Measurements from ENCODE around the gene GZMA.
"Not testable (repeated sequence)": the region's sequence is repeated elsewhere in the genome, so short reads cannot be mapped to it uniquely, and the experiment has no call there.

GZMA gene

GRCh38 chr5:55073211-55073610 lies 29.2 kb upstream of the GZMA start:
- no peaks in the 10 kb centered on the region for H3K36me3 ChIP-seq (ENCODE audit: control insufficient read depth in 1 of 2, insufficient read depth in 2 of 2, low read length in 2 of 2)
- no peak overlapping the region for H3K27ac ChIP-seq (ENCODE audit: low read depth, low read length)

GRCh38 chr5:55081541-55081940 lies 20.9 kb upstream of the GZMA start:
- H3K27me3 ChIP-seq (ENCODE audit: control insufficient read depth in 1 of 2, insufficient read depth in 2 of 2, low read length in 2 of 2): no peaks in the 10 kb centered on the region

More at GRCh38 chr5:55073211-55073610, 29.2 kb upstream of the GZMA start:
- H3K9me3 ChIP-seq (ENCODE audit: control insufficient read depth in 1 of 2, low read length in 2 of 2): no peaks in the 10 kb centered on the region
- H3K9ac ChIP-seq (ENCODE audit: low read depth in 1 of 2, low read length in 2 of 2): no peak overlapping the region
- no peak overlapping the region for H3K4me3 ChIP-seq (ENCODE audit: low read depth in 1 of 2, low read length in 2 of 2)
- H3K27me3 ChIP-seq (ENCODE audit: control insufficient read depth in 1 of 2, insufficient read depth in 2 of 2, low read length in 2 of 2): no peaks in the 10 kb centered on the region
- H3K4me1 ChIP-seq (ENCODE audit: control insufficient read depth in 1 of 2, insufficient read depth in 2 of 2, low read length in 2 of 2): no peaks in the 10 kb centered on the region

GRCh38 chr5:55089301-55089700 lies 13.1 kb upstream of the GZMA start:
- H3K27me3 ChIP-seq (ENCODE audit: control insufficient read depth in 1 of 2, insufficient read depth in 2 of 2, low read length in 2 of 2); H3K9me3 ChIP-seq (ENCODE audit: control insufficient read depth in 1 of 2, low read length in 2 of 2); H3K27ac ChIP-seq (ENCODE audit: low read depth, low read length); H3K36me3 ChIP-seq (ENCODE audit: control insufficient read depth in 1 of 2, insufficient read depth in 2 of 2, low read length in 2 of 2); H3K4me3 ChIP-seq (ENCODE audit: low read depth in 1 of 2, low read length in 2 of 2); H3K9ac ChIP-seq (ENCODE audit: low read depth in 1 of 2, low read length in 2 of 2); H3K4me1 ChIP-seq (ENCODE audit: control insufficient read depth in 1 of 2, insufficient read depth in 2 of 2, low read length in 2 of 2): not testable (repeated sequence)

More at GRCh38 chr5:55081541-55081940, 20.9 kb upstream of the GZMA start:
- Histone ChIP-seq H3K36me3 (ENCODE audit: control insufficient read depth in 1 of 2, insufficient read depth in 2 of 2, low read length in 2 of 2) (no peaks in the 10 kb centered on the region), H3K9ac (ENCODE audit: low read depth in 1 of 2, low read length in 2 of 2) (no peak overlapping the region), H3K4me3 (ENCODE audit: low read depth in 1 of 2, low read length in 2 of 2) (no peak overlapping the region), H3K9me3 (ENCODE audit: control insufficient read depth in 1 of 2, low read length in 2 of 2) (no peaks in the 10 kb centered on the region), H3K4me1 (ENCODE audit: control insufficient read depth in 1 of 2, insufficient read depth in 2 of 2, low read length in 2 of 2) (no peaks in the 10 kb centered on the region), H3K27ac (ENCODE audit: low read depth, low read length) (no peak overlapping the region)

- not testable (repeated sequence) for H3K36me3 ChIP-seq (ENCODE audit: control insufficient read depth in 1 of 2, insufficient read depth in 2 of 2, low read length in 2 of 2); H3K4me3 ChIP-seq (ENCODE audit: low read depth in 1 of 2, low read length in 2 of 2); H3K4me1 ChIP-seq (ENCODE audit: control insufficient read depth in 1 of 2, insufficient read depth in 2 of 2, low read length in 2 of 2); H3K9me3 ChIP-seq (ENCODE audit: control insufficient read depth in 1 of 2, low read length in 2 of 2); H3K27me3 ChIP-seq (ENCODE audit: control insufficient read depth in 1 of 2, insufficient read depth in 2 of 2, low read length in 2 of 2); H3K9ac ChIP-seq (ENCODE audit: low read depth in 1 of 2, low read length in 2 of 2); H3K27ac ChIP-seq (ENCODE audit: low read depth, low read length)
Observed at GRCh38 chr5:55091011-55091410, 11.4 kb upstream of the GZMA start.

GRCh38 chr5:55096182-55096581 lies 6.3 kb upstream of the GZMA start:
- Histone ChIP-seq H3K36me3 (ENCODE audit: control insufficient read depth in 1 of 2, insufficient read depth in 2 of 2, low read length in 2 of 2) (no peaks in the 10 kb centered on the region), H3K9me3 (ENCODE audit: control insufficient read depth in 1 of 2, low read length in 2 of 2) (no peaks in the 10 kb centered on the region), H3K9ac (ENCODE audit: low read depth in 1 of 2, low read length in 2 of 2) (no peak overlapping the region), H3K4me1 (ENCODE audit: control insufficient read depth in 1 of 2, insufficient read depth in 2 of 2, low read length in 2 of 2) (peaks cover 0 to 6% of the 10 kb centered on the region in 2 donors), H3K27me3 (ENCODE audit: control insufficient read depth in 1 of 2, insufficient read depth in 2 of 2, low read length in 2 of 2) (no peaks in the 10 kb centered on the region), H3K27ac (ENCODE audit: low read depth, low read length) (no peak overlapping the region), H3K4me3 (ENCODE audit: low read depth in 1 of 2, low read length in 2 of 2) (no peak overlapping the region)

GRCh38 chr5:55096861-55097260 lies 5.6 kb upstream of the GZMA start:
- H3K9me3 ChIP-seq (ENCODE audit: control insufficient read depth in 1 of 2, low read length in 2 of 2): no peaks in the 10 kb centered on the region
- peaks cover 0 to 6% of the 10 kb centered on the region in 2 donors for H3K4me1 ChIP-seq (ENCODE audit: control insufficient read depth in 1 of 2, insufficient read depth in 2 of 2, low read length in 2 of 2)
- no peak overlapping the region for H3K9ac ChIP-seq (ENCODE audit: low read depth in 1 of 2, low read length in 2 of 2)
- no peaks in the 10 kb centered on the region for H3K27me3 ChIP-seq (ENCODE audit: control insufficient read depth in 1 of 2, insufficient read depth in 2 of 2, low read length in 2 of 2)
- H3K36me3 ChIP-seq (ENCODE audit: control insufficient read depth in 1 of 2, insufficient read depth in 2 of 2, low read length in 2 of 2): no peaks in the 10 kb centered on the region
- H3K4me3 ChIP-seq (ENCODE audit: low read depth in 1 of 2, low read length in 2 of 2): no peak overlapping the region
- no peak overlapping the region for H3K27ac ChIP-seq (ENCODE audit: low read depth, low read length)

GRCh38 chr5:55101148-55101547 lies 1.3 kb upstream of the GZMA start:
- H3K9ac ChIP-seq (ENCODE audit: low read depth in 1 of 2, low read length in 2 of 2): not testable (repeated sequence)

GRCh38 chr5:55101556-55102276 lies 730 bp upstream of the GZMA start:
- H3K27me3 ChIP-seq (ENCODE audit: control insufficient read depth in 1 of 2, insufficient read depth in 2 of 2, low read length in 2 of 2): no peaks in the 10 kb centered on the region
- no peaks in the 10 kb centered on the region for H3K36me3 ChIP-seq (ENCODE audit: control insufficient read depth in 1 of 2, insufficient read depth in 2 of 2, low read length in 2 of 2)
- H3K9ac ChIP-seq (ENCODE audit: low read depth in 1 of 2, low read length in 2 of 2): no peak overlapping the region
- no peak overlapping the region for H3K27ac ChIP-seq (ENCODE audit: low read depth, low read length)
- peaks cover 0 to 2% of the 10 kb centered on the region in 2 donors for H3K4me1 ChIP-seq (ENCODE audit: control insufficient read depth in 1 of 2, insufficient read depth in 2 of 2, low read length in 2 of 2)
- H3K9me3 ChIP-seq (ENCODE audit: control insufficient read depth in 1 of 2, low read length in 2 of 2): no peaks in the 10 kb centered on the region
- H3K4me3 ChIP-seq (ENCODE audit: low read depth in 1 of 2, low read length in 2 of 2): no peak overlapping the region

More at GRCh38 chr5:55101148-55101547, 1.3 kb upstream of the GZMA start:
- H3K27ac ChIP-seq (ENCODE audit: low read depth, low read length); H3K27me3 ChIP-seq (ENCODE audit: control insufficient read depth in 1 of 2, insufficient read depth in 2 of 2, low read length in 2 of 2); H3K36me3 ChIP-seq (ENCODE audit: control insufficient read depth in 1 of 2, insufficient read depth in 2 of 2, low read length in 2 of 2); H3K4me3 ChIP-seq (ENCODE audit: low read depth in 1 of 2, low read length in 2 of 2); H3K9me3 ChIP-seq (ENCODE audit: control insufficient read depth in 1 of 2, low read length in 2 of 2); H3K4me1 ChIP-seq (ENCODE audit: control insufficient read depth in 1 of 2, insufficient read depth in 2 of 2, low read length in 2 of 2): not testable (repeated sequence)

- no peaks in the 10 kb centered on the region for H3K36me3 ChIP-seq (ENCODE audit: control insufficient read depth in 1 of 2, insufficient read depth in 2 of 2, low read length in 2 of 2)
- H3K4me1 ChIP-seq (ENCODE audit: control insufficient read depth in 1 of 2, insufficient read depth in 2 of 2, low read length in 2 of 2): no peaks in the 10 kb centered on the region
- no peaks in the 10 kb centered on the region for H3K27me3 ChIP-seq (ENCODE audit: control insufficient read depth in 1 of 2, insufficient read depth in 2 of 2, low read length in 2 of 2)
- H3K4me3 ChIP-seq (ENCODE audit: low read depth in 1 of 2, low read length in 2 of 2): peak overlapping the region; percentile 1 to 10
- H3K9me3 ChIP-seq (ENCODE audit: control insufficient read depth in 1 of 2, low read length in 2 of 2): no peaks in the 10 kb centered on the region
- no peak overlapping the region for H3K27ac ChIP-seq (ENCODE audit: low read depth, low read length)
- H3K9ac ChIP-seq (ENCODE audit: low read depth in 1 of 2, low read length in 2 of 2): no peak overlapping the region
Observed at GRCh38 chr5:55104036-55104772, 1.8 kb downstream of the GZMA start.

- H3K27ac ChIP-seq (ENCODE audit: low read depth, low read length): no peak overlapping the region
- no peaks in the 10 kb centered on the region for H3K9me3 ChIP-seq (ENCODE audit: control insufficient read depth in 1 of 2, low read length in 2 of 2)
- H3K4me3 ChIP-seq (ENCODE audit: low read depth in 1 of 2, low read length in 2 of 2): no peak overlapping the region
- no peaks in the 10 kb centered on the region for H3K36me3 ChIP-seq (ENCODE audit: control insufficient read depth in 1 of 2, insufficient read depth in 2 of 2, low read length in 2 of 2)
- H3K27me3 ChIP-seq (ENCODE audit: control insufficient read depth in 1 of 2, insufficient read depth in 2 of 2, low read length in 2 of 2): no peaks in the 10 kb centered on the region
- no peak overlapping the region for H3K9ac ChIP-seq (ENCODE audit: low read depth in 1 of 2, low read length in 2 of 2)
- H3K4me1 ChIP-seq (ENCODE audit: control insufficient read depth in 1 of 2, insufficient read depth in 2 of 2, low read length in 2 of 2): no peaks in the 10 kb centered on the region
Observed at GRCh38 chr5:55104946-55105701, 2.7 kb downstream of the GZMA start.
